GM11168 (cell line): Measurements from ENCODE around the gene BBS12.

Experiments
- in situ Hi-C: fragments of 300-500 bp; cut with MboI; formaldehyde crosslinking; loops from one replicate; pipeline ENCODE4 v1.12.0; 2022; ENCODE audit warnings: low sequenced_read_pairs; ENCODE audit not compliant: unreplicated experiment

Gene BBS12

DNA sequence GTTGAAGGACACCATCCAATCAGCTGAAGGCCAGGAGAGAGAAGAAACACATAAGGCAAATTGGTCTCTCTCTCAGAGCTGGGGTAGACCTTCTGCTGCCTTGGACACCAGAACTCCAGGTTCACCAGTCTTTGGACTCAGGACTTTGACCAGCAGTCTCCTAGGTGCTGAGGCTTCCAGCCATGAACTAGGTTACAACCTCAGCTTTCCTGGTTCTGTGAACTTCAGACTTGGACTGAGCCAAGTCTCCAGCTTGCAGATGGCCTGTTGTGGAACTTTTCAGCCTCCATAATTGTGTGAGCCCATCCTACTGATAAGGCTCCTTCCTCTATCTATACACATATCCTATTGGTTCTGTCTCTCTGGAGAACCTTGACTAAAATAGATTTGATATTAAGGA is 20.6 kb upstream of the BBS12 start:
- in situ Hi-C loops = loop anchor here (10.0 kb wide), 1 partner anchor 107 kb away; no protein-coding TSS in a partner anchor

DNA sequence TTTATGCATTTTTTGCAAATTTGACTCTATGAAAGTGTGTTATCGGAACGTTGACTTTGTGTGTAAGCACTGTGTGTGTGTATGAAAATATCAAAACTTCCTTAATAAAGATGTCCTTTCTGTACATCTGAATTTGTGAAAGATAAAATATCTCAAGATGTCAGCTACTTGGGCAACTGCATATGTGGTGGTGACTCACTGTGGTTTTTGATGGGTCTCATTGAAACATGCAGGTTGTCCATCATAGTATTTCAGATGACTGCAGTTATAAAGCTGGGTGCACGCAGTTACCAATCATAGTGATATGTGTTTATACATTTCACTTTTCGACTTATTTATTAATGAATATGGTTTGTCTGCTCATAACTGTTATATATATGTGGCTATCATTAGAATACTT is 19.7 kb upstream of the BBS12 start:
- in situ Hi-C loops = loop anchor here (10.0 kb wide), 1 partner anchor 108 kb away; no protein-coding TSS in a partner anchor

DNA sequence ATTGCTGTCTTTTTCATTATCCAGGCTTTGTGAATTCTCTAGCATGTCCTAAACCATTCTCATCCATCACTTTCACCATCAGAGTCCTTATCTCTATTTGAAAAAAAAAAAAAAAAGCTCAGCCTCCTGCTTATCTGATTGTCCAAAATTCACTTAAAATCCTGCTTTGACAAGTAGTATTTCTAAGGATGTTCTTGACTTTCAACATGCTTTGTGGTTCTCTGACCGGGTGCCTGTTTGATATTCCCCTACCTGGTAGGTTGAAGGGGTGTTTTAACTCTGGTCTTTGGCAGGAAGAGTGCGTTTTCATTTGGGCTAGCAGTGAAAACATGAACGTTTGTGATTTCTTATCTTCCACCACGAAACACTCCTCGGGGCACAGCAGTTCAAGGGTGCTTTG is 17.3 kb upstream of the BBS12 start:
- in situ Hi-C loops = loop anchor here (10.0 kb wide), 1 partner anchor 110 kb away; no protein-coding TSS in a partner anchor

DNA sequence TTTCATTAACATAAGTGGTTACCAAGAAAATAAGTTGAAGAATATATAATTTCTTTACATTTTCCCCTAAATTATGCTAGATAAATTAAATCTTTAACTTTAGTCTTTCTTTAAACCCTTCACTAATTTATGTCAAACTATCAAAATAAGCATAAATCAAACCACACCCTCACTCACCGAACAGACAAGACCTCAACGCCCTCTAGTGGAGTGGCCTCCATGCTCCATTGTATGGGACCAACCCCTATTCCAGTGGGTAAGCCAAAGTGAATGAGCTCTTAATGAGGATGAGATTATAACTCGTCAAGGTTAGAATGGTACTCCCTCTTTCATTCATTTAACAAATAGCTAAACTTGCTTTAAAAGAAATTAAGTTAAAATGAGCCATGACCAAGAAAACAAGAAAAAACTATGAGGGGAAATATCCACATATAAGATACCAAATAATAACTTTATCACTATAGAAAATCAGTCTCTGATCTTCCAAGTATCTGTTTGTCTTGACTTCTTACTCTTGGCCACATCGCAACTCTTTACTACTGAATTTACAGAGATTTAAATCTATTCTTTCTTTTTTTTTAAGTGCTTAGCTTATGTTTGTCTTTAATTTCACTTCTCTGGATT is 15.6 kb upstream of the BBS12 start:
- in situ Hi-C loops = loop anchor here (10.0 kb wide), 1 partner anchor 112 kb away; no protein-coding TSS in a partner anchor

DNA sequence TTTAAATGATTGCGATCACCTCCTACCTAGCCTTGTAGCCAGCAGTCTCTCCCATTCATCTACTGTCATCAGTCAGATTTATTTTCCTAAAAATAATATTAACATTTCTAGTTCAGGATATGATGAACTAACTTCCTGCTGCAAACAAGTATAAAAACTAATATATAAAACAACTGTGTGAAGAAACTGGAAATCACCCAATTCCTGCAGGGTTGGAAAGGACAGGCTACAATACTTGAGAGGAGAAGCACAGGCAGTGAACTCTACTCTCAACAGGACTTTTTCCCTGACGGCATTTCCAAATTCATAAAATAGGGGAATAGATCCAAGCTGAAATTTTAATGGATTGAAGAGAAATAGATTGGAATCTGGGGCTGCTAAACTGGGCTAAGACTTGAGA is 14.2 kb upstream of the BBS12 start:
- in situ Hi-C loops = loop anchor here (10.0 kb wide), 1 partner anchor 113 kb away; no protein-coding TSS in a partner anchor

DNA sequence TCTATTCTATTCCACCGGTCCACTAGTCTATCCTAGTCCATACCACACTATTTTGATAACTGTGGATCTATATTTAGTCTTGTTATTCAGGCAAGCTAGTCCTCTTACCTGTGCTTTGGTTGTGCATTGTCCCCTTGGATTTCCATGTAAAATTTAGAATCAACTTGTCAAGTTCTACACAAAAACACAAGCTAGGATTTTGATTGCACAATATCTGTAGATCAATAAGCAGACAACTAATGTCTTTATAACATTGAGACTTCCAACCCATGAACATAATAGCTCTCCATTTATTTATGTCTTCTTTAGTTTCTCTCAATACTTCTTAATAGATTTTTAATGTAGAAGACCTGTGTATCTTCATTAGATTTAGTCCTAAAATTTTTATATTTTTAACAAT is 10.2 kb upstream of the BBS12 start:
- in situ Hi-C loops = no loop called here

DNA sequence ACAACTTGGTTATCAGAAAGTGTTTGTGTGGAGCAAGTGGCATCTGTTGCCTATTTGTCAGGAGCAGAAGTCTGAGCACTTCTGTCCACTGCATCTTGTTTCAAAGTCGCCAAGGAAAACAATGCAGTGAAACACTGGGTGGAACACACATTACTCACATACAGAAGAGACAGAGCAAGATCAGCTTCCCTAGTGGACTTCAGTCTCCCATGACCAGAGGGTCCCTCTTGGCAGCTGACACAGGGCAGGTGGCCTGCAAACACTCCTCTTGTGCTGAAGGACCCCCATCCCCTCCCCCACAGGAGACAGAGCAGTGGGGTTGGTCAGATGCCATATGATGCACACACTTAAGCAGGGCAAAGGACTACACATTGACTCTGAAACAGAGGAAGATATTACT is 3.6 kb upstream of the BBS12 start:
- in situ Hi-C loops = no loop called here

DNA sequence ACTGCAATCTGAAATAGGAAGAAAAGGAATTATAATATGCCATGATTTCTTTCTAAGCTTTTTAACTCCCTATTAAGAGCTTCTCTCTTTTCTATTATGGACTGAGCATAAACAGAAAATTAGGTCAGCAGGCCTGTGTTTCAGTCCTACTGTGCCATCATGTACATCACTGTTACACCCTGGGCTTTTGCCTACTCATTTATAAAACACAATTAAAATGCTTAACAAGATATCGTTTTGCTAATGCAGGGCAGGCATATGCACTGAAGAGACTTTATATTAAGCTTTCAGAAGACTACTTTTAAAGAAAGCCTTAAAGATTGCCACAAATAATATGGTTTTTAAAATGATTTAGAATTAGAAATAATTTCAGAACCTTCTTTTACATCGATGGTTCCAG is 828 bp upstream of the BBS12 start:
- in situ Hi-C loops = no loop called here

DNA sequence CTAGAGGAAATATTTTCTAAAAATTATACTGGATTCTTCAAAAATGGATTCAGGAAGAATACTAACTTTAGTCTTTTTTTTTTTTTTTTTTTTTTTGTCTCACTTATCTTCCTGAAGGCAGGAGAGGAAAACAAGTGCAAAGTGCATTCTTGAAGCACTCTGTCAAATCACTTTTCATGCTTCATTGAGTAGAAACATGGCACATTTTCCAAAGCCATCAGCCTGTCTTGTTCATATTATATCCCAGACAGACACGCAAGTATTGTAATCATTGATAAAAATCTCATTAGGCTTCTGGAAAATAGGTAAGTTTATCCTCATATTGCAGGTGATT is 1.2 kb downstream of the BBS12 start:
- in situ Hi-C loops = no loop called here

DNA sequence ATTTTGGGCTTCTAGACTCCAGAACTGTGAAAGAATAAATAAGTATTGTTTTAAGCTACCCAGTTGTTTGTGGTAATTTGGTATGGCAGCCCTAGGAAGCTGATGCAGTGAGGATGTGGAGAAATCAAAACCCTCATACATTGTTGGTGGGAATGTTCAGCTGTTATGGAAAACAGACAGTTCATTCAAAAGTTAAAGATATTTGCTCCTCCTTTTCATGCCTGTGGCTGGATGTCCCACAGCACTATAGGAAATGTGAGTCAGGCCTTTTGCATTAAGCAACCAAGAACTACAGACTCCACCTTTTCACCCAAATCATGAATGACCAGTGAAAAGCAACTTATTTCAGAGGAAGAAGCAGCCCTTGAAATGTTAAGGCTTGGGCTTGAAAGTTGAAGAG is 6.7 kb downstream of the BBS12 start:
- in situ Hi-C loops = no loop called here

DNA sequence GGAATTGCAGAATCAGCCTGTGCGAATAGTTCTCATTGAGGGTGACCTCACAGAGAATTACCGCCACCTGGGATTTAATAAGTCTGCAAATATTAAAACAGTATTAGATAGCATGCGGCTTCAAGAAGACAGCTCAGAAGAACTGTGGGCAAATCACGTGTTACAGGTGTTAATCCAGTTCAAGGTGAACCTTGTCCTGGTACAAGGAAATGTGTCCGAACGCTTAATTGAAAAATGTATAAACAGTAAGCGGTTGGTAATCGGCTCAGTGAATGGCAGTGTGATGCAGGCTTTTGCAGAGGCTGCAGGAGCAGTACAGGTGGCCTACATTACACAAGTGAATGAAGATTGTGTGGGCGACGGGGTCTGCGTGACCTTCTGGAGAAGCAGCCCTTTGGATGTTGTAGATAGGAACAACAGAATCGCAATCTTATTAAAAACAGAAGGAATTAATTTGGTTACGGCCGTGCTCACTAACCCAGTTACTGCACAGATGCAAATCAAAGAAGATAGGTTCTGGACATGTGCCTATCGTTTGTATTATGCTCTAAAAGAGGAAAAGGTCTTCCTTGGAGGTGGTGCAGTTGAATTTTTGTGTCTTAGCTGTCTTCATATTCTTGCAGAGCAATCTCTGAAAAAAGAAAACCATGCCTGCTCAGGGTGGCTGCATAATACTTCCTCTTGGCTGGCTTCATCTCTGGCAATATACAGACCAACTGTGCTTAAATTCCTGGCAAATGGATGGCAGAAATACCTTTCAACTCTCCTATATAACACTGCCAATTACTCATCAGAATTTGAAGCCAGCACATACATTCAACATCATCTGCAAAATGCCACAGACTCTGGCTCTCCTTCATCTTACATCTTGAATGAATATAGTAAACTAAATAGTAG is 10.7 kb downstream of the BBS12 start:
- in situ Hi-C loops = no loop called here

DNA sequence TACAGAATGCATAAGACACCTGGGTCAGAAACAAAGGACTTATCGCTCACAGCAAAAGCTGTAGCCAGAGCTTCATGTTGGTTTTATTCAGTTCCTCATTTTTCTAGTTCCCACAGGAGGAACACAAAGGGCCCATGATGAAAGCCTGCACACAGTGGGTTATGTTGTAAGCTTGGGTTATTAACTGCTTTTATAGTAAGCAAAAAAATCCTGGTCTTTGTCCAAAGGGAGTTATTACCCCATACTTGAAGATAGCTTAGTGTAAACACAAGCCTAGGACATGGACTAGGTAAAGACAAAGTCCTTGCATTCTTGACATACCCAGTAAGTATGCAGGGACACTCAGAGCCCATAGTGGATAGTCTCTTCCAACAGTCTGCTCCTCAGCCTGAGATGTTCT is 11.7 kb downstream of the BBS12 start:
- in situ Hi-C loops = no loop called here

DNA sequence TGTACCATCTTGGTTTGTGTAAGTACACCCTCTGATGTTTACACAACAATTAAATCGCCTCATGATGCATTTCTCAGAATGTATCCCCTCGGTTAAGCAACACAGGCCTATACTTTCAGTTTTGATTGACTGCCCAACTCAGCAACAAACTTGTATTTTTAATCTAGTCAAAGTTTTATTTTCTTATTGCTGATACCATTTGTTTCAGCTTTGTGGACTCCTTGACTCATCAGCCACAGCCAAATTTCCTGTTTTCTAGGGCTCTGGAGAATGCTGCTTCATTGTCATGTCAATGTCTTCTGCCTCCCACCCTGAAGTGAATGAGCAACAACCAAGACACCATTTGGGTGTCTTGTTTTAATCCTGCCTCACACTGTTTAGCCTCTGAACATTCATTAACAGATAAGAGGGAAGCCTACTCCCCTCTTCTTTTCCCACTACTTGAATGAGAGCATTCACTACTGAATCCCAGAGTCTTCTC is 14.0 kb downstream of the BBS12 start:
- in situ Hi-C loops = no loop called here

DNA sequence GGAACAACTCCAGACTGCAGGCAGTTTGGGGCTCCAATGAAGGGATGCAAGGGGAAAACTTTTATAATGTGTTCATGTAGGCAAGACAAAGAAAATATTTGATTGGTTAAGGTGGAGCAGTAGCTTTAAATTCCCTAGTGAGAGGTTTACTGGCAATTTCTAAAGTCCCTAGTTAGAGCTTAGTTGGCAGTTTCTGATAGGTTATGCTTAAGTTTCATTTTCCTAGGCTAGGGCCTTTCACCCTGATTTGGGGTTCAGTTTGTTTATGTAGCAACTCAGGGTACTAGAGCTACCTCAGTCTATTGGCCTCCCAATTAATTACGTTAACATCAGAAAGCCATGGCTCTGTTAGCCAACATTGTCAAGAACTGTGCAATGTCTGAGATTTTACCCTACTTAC is 14.6 kb downstream of the BBS12 start:
- in situ Hi-C loops = no loop called here

DNA sequence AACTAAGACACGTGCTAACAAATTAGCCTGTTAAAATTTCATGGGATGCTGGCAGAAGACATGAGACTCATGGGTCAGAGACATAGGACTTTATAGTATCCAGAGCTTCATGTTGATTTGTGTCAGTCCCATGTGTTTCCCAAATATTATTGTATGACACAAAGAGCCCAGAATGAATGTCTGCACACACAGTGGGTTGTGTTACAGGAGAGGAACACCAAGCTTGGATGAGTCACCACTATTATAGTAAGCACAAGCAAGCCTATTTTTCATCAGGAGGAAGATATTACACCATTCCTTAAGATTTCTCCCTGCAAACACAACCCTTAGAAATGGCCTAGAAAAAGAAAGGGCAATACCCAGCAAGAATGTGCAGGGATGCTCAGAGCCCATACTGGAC is 15.4 kb downstream of the BBS12 start:
- in situ Hi-C loops = no loop called here

DNA sequence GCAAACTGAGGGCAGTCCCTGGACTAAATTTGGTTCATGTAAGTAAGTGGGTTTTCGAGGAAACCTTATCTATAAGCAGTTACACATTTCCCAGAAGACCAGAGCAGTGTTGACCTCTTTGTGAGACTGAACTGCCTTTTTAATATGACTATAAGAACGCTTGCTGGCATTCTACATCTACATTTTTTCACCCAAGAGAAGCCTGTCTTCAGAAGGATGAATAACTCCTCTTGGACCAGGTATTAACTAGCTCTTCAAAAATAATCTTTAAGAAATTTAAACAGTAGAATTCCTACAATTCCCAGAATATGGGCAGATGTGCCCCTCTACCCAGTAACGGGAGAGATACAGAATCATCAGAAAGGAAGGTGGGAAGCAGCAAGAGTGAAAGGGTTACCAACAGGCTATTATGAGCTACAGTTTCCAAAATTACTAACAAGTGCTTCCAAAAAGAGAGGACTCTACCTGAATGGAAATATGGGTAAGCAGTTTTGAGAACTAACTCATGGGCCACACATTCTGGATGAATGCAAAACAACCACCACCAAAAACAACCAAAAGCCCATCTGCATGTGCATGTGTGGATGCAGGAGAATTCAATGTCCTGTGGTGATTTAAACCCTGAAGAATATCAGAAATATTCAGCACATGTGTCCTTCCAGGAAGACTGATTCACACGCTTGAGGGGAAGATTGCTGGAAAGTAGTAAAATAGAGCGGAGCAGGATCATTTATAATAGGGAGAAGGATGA is 17.4 kb downstream of the BBS12 start:
- in situ Hi-C loops = loop anchor here (5.0 kb wide), 1 partner anchor 172 kb away; the partner anchor contains the start of gene NUDT6

DNA sequence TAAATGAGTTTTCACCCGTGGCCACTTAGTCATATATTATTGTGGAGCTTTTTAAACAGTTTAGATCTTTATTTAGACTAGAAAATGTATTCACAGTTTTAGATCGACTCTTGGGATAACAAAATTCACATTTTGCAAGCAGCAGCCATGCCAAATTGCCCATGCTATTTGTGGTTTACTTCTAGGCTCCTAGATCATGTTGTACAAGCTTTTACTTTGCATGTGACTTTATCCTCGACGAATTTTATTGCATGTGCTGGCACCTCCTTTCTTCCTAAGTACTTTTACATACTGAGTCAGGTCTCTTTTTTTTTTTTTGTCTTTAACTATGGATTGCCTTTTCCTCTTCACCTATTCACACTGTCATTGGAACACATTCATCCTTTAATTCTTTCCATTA is 23.2 kb downstream of the BBS12 start:
- in situ Hi-C loops = no loop called here

DNA sequence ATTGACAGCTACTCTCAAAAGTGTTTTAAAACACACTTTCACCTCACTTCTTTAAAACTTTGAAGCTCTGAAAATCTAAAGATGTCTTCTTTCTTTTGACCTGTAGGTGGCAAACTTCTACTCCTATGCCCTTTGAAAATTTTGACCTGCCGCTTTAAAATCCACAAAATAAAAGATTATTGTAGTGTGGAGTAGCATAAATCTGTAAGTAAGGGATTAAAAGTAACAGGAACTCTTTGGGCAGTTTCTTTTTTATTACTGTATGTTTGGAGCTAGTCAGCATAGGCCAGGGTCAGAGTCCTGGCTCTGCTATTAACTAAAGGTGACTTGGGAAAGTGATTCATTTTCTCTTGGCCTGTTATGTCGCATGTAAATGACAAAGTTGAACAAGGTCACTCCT is 25.5 kb downstream of the BBS12 start:
- in situ Hi-C loops = no loop called here

DNA sequence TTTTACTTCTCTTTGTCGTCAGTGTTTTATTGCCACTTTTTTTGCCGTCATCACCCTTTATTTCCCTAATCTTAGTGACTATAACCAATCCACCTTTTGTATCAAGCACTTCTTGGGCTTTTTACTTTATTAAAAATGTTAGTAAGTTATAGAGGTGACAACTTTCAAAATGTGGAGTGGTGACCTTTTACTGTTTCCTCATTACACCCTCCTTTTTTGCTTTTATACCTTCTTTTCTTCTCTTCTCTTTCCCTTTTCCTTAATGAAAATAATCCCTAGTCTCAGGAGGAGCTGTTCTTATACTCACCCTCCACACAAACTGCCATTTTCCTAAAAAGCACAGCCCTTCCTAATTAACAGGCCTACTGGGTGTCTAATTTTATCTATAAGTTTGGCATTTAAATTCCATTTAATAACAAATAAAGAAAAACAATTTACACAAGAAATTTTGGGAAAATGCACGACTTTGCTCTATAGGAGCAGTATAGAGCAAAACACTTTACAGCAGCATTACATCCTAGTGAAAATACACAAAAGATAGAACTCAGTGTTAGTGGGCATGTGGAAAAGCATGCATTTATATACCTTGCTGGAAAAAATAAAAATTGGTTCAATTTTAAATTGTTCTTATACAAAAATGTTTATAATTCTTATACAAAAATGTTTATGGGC is 27.3 kb downstream of the BBS12 start:
- in situ Hi-C loops = no loop called here

DNA sequence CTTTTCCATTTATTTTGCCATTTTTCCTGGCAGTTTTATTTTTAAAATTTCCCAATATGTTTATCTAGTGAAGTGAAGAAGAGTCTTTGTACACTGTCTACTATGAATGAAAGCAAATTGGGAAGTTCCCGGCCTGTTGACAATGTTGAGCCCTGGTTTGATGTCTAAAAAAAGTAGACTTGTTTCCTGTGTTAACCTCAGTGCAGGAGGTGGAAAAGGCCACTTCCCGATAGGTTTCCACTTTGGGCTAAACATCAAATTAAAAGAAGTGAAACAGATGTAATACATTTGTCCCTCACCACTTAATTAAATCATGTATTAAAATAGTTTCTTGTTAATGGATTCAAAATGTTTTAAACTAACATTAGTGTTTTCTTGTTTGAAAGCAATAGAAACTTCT is 30.0 kb downstream of the BBS12 start:
- in situ Hi-C loops = no loop called here
